ENCODE results near the gene MACROD2. TPM values are rescaled to one million over a fixed set of nuclear protein-coding genes. Genes with fewer than 3 reads are reported as not detected.

MACROD2 gene
- total RNA-seq, 1 donor from 2014 or later, result 2.4 TPM

GRCh38 chr20:14432085-14432484 is 436.8 kb downstream of the MACROD2 start:
- Histone ChIP-seq H3K27ac (ENCODE audit: low read depth, low read length) (no peak overlapping the region), H3K27me3 (ENCODE audit: insufficient read depth, low read length) (no peaks in the 10 kb centered on the region), H3K4me2 (ENCODE audit: low read length) (no peak overlapping the region), H3K79me2 (ENCODE audit: insufficient read depth, low read length) (no peaks in the 10 kb centered on the region), H3K9ac (ENCODE audit: low read length) (no peak overlapping the region), H3K36me3 (ENCODE audit: insufficient read depth, low read length) (no peaks in the 10 kb centered on the region), H3K4me1 (ENCODE audit: insufficient read depth, low read length) (no peaks in the 10 kb centered on the region), H4K20me1 (ENCODE audit: insufficient read depth, low read length) (no peaks in the 10 kb centered on the region), H3K4me3 (ENCODE audit: insufficient read depth, low read depth, low read length) (no peak overlapping the region), H2AFZ (ENCODE audit: low read depth, low read length) (no peak overlapping the region), H3K9me3 (ENCODE audit: insufficient read depth, low read depth, low read length) (no peaks in the 10 kb centered on the region)
- Mint-ChIP-seq H3K27ac (ENCODE audit: unreplicated experiment) (no peak overlapping the region), H3K36me3 (ENCODE audit: low read depth, unreplicated experiment) (no peaks in the 10 kb centered on the region), H3K4me3 (ENCODE audit: unreplicated experiment) (no peak overlapping the region), H3K4me1 (ENCODE audit: low read depth, unreplicated experiment) (peaks cover 6% of the 10 kb centered on the region), H3K9me3 (ENCODE audit: unreplicated experiment) (no peaks in the 10 kb centered on the region), H3K27me3 (ENCODE audit: low read depth, unreplicated experiment) (no peaks in the 10 kb centered on the region)
- FAIRE-seq (no peak), DNase-seq (ENCODE audit: low read depth) (no peak)
- no peak for TF ChIP-seq EZH2 (IDR thresholded peaks at IDR 0.05; ENCODE audit: insufficient read depth, low read length)
- TF ChIP-seq, protein P1, sequence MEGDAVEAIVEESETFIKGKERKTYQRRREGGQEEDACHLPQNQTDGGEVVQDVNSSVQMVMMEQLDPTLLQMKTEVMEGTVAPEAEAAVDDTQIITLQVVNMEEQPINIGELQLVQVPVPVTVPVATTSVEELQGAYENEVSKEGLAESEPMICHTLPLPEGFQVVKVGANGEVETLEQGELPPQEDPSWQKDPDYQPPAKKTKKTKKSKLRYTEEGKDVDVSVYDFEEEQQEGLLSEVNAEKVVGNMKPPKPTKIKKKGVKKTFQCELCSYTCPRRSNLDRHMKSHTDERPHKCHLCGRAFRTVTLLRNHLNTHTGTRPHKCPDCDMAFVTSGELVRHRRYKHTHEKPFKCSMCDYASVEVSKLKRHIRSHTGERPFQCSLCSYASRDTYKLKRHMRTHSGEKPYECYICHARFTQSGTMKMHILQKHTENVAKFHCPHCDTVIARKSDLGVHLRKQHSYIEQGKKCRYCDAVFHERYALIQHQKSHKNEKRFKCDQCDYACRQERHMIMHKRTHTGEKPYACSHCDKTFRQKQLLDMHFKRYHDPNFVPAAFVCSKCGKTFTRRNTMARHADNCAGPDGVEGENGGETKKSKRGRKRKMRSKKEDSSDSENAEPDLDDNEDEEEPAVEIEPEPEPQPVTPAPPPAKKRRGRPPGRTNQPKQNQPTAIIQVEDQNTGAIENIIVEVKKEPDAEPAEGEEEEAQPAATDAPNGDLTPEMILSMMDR (IDR thresholded peaks at IDR 0.05; ENCODE audit: insufficient read depth, low read depth, low read length), result no peak

DNA sequence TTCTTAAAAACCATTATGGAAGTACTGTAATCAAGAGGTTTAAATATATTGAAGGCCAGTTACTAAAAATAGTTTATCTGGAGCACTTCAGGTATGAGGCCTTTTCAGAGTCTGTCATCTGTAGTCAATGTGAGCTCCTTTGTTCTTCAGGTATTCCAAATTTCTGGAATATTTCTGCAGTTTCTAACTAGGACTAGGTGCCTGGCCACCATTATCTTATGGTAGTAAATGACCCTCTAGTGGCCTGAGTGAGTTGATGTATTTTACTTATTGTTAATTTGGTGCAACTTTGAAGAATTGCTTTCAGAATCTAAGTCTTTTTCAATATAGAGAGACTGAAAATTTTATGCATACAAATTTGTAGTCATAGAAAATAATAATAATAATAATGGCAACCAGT is 437.3 kb downstream of the MACROD2 start:
- H3K27me3 Mint-ChIP-seq (ENCODE audit: low read depth, unreplicated experiment), result no peaks in the 10 kb centered on the region
- FAIRE-seq, result no peak

More for the DNA sequence above, 437.3 kb downstream of the MACROD2 start:
- Histone ChIP-seq H3K36me3 (ENCODE audit: insufficient read depth, low read length) (no peaks in the 10 kb centered on the region), H3K79me2 (ENCODE audit: insufficient read depth, low read length) (no peaks in the 10 kb centered on the region), H3K27me3 (ENCODE audit: insufficient read depth, low read length) (no peaks in the 10 kb centered on the region), H3K27ac (ENCODE audit: low read depth, low read length) (no peak overlapping the region), H3K4me2 (ENCODE audit: low read length) (no peak overlapping the region), H4K20me1 (ENCODE audit: insufficient read depth, low read length) (no peaks in the 10 kb centered on the region), H2AFZ (ENCODE audit: low read depth, low read length) (no peak overlapping the region), H3K9me3 (ENCODE audit: insufficient read depth, low read depth, low read length) (no peaks in the 10 kb centered on the region), H3K4me1 (ENCODE audit: insufficient read depth, low read length) (no peaks in the 10 kb centered on the region), H3K9ac (ENCODE audit: low read length) (no peak overlapping the region), H3K4me3 (ENCODE audit: insufficient read depth, low read depth, low read length) (no peak overlapping the region)
- Mint-ChIP-seq H3K27ac (ENCODE audit: unreplicated experiment) (no peak overlapping the region), H3K4me3 (ENCODE audit: unreplicated experiment) (no peak overlapping the region), H3K36me3 (ENCODE audit: low read depth, unreplicated experiment) (no peaks in the 10 kb centered on the region), H3K9me3 (ENCODE audit: unreplicated experiment) (no peaks in the 10 kb centered on the region), H3K4me1 (ENCODE audit: low read depth, unreplicated experiment) (peaks cover 6% of the 10 kb centered on the region)
- TF ChIP-seq, protein P1 (IDR thresholded peaks at IDR 0.05; ENCODE audit: insufficient read depth, low read depth, low read length), result no peak
- no peak for TF ChIP-seq EZH2 (IDR thresholded peaks at IDR 0.05; ENCODE audit: insufficient read depth, low read length)
- no peak for DNase-seq (ENCODE audit: low read depth)
